CD4-positive, alpha-beta T cell (primary cell): Measurements from ENCODE around the gene PTPRM. TPM values are rescaled to one million over a fixed set of nuclear protein-coding genes. Genes with fewer than 3 reads are reported as not detected.

ENCODE experiments used
- ATAC-seq: fragments of 200-7000 bp; cut with Tn5 transposase; one replicate; pipeline ENCODE4 v1.10.0; 2022; ENCODE audit warnings: mild to moderate bottlenecking; ENCODE audit not compliant: poor library complexity
- CTCF ChIA-PET: fragments of 350-600 bp; sonication (Branson Sonifier 250); formaldehyde crosslinking; loops from one replicate; lab custom pipeline; 2021; ENCODE audit warnings: antibody characterized with exemption, inconsistent platforms; lab: Charles Lee
- POLR2A ChIA-PET: fragments of 350-600 bp; sonication (Branson Sonifier 250); formaldehyde crosslinking; loops from one replicate; lab custom pipeline; 2021; ENCODE audit warnings: antibody characterized with exemption, inconsistent platforms; lab: Charles Lee
- DNase-seq, 14 experiments: peaks; one replicate each; pipeline ENCODE4 v3.0.0-alpha.2; 2013 to 2020; ENCODE audit warnings: mixed read lengths in 2 of 14
- H3K27ac ChIP-seq, 2 donors: one replicate each; pipeline versions ENCODE4 v1.5.1 to v1.7.0; 2013; ENCODE audit warnings: low read length in 2 of 2, low read depth in 1 of 2, mild to moderate bottlenecking in 1 of 2
- H3K27me3 ChIP-seq, 2 experiments: 1 replicate in 1 of 2; 2 replicates in 1 of 2; pipeline versions ENCODE4 v1.6.1 to v1.7.0; 2013; ENCODE audit warnings: low read length in 2 of 2, control low read depth in 1 of 2, mild to moderate bottlenecking in 1 of 2, moderate library complexity in 1 of 2; ENCODE audit not compliant: insufficient read depth in 2 of 2, control insufficient read depth in 1 of 2
- H3K36me3 ChIP-seq: one replicate; pipeline ENCODE4 v1.6.1; 2013; ENCODE audit warnings: low read length, control low read depth; ENCODE audit not compliant: insufficient read depth
- H3K4me1 ChIP-seq: one replicate; pipeline ENCODE4 v1.6.1; 2013; ENCODE audit warnings: low read length, control low read depth; ENCODE audit not compliant: insufficient read depth
- H3K4me3 ChIP-seq: one replicate; pipeline ENCODE4 v1.5.1; 2013; ENCODE audit warnings: mild to moderate bottlenecking, low read length, moderate library complexity
- H3K9me3 ChIP-seq, 2 experiments: 1 replicate in 1 of 2; 2 replicates in 1 of 2; pipeline versions ENCODE4 v1.6.1 to v1.7.0; 2013; ENCODE audit warnings: low read length in 2 of 2, mild to moderate bottlenecking in 2 of 2, control low read depth in 1 of 2, moderate library complexity in 1 of 2; ENCODE audit not compliant: control insufficient read depth in 1 of 2, insufficient read depth in 1 of 2
- H3K27ac Mint-ChIP-seq: one replicate; pipeline ENCODE4 v1.8.0; 2020; ENCODE audit warnings: mixed read lengths
- H3K27me3 Mint-ChIP-seq: one replicate; pipeline ENCODE4 v1.8.0; 2021; ENCODE audit warnings: mixed read lengths
- H3K36me3 Mint-ChIP-seq: one replicate; pipeline ENCODE4 v1.8.0; 2021; ENCODE audit warnings: low read depth, mixed read lengths
- H3K4me1 Mint-ChIP-seq: one replicate; pipeline ENCODE4 v1.8.0; 2021; ENCODE audit warnings: low read depth, mixed read lengths
- H3K4me3 Mint-ChIP-seq: one replicate; pipeline ENCODE4 v1.8.0; 2020; ENCODE audit warnings: mild to moderate bottlenecking, mixed read lengths
- H3K9me3 Mint-ChIP-seq: one replicate; pipeline ENCODE4 v1.8.0; 2020; ENCODE audit warnings: mixed read lengths
- CTCF ChIP-seq: fragments of 200-600 bp; IDR thresholded peaks from one replicate; pipeline ENCODE4 v1.8.0; 2022; ENCODE audit warnings: antibody characterized with exemption, mild to moderate bottlenecking
- intact Hi-C, 2 experiments: fragments of 100-400 bp; cut with DNase I in 1 of 2; cut with micrococcal nuclease in 1 of 2; formaldehyde crosslinking; loops; one replicate each; pipeline versions ENCODE4 v1.15.1 to v1.9.0; 2023 to 2025; cut with DNase I, micrococcal nuclease
- total RNA-seq, 174 experiments: library from RNA in 2 of 174; stranded (reverse) in 2 of 174; gene quantifications; one replicate each; pipeline ENCODE4 v1.2.3 and lab custom pipeline; 2021 to 2026

PTPRM gene
- total RNA-seq, 2 experiments from 2014 or later = 21.7 to 21.9 TPM

GRCh38 chr18:8130096-8130495 lies 563.0 kb downstream of the PTPRM start:
- H3K36me3 ChIP-seq = no peaks in the 10 kb centered on the region
- no peaks in the 10 kb centered on the region for H3K27me3 ChIP-seq
- Mint-ChIP-seq H3K9me3 (no peaks in the 10 kb centered on the region), H3K27me3 (no peaks in the 10 kb centered on the region), H3K4me3 (no peak overlapping the region), H3K4me1 (no peaks in the 10 kb centered on the region), H3K36me3 (no peaks in the 10 kb centered on the region), H3K27ac (no peak overlapping the region)
- H3K27ac ChIP-seq = no peak overlapping the region
- intact Hi-C loops = no loop called here
- H3K4me3 ChIP-seq = no peak overlapping the region
- H3K4me1 ChIP-seq = no peaks in the 10 kb centered on the region
- no peaks in the 10 kb centered on the region for H3K9me3 ChIP-seq
- no peak for TF ChIP-seq CTCF
- ChIA-PET POLR2A (no interaction called here), CTCF (no interaction called here)
- DNase-seq (no peak), ATAC-seq (no peak)

GRCh38 chr18:8133032-8133431 lies 565.9 kb downstream of the PTPRM start:
- DNase-seq = no peak
- Histone ChIP-seq H3K36me3 (no peaks in the 10 kb centered on the region), H3K4me3 (no peak overlapping the region), H3K4me1 (no peaks in the 10 kb centered on the region), H3K9me3 (no peaks in the 10 kb centered on the region), H3K27me3 (no peaks in the 10 kb centered on the region), H3K27ac (no peak overlapping the region)
- no peak overlapping the region for H3K27ac Mint-ChIP-seq
- no peak for TF ChIP-seq CTCF
- ATAC-seq = no peak
- intact Hi-C loops = no loop called here
- H3K27me3 Mint-ChIP-seq = no peaks in the 10 kb centered on the region
- H3K36me3 Mint-ChIP-seq = no peaks in the 10 kb centered on the region
- no peaks in the 10 kb centered on the region for H3K4me1 Mint-ChIP-seq
- ChIA-PET CTCF (no interaction called here), POLR2A (no interaction called here)
- H3K4me3 Mint-ChIP-seq = no peak overlapping the region
- no peaks in the 10 kb centered on the region for H3K9me3 Mint-ChIP-seq

- H3K36me3 Mint-ChIP-seq = no peaks in the 10 kb centered on the region
- no peaks in the 10 kb centered on the region for H3K4me1 Mint-ChIP-seq
- ATAC-seq (no peak), DNase-seq (no peak)
- H3K27ac Mint-ChIP-seq = no peak overlapping the region
- H3K9me3 Mint-ChIP-seq = no peaks in the 10 kb centered on the region
- TF ChIP-seq CTCF = no peak
- Histone ChIP-seq H3K27ac (no peak overlapping the region), H3K36me3 (no peaks in the 10 kb centered on the region), H3K27me3 (no peaks in the 10 kb centered on the region), H3K4me1 (no peaks in the 10 kb centered on the region), H3K4me3 (no peak overlapping the region), H3K9me3 (peaks cover 0 to 4% of the 10 kb centered on the region in 2 experiments)
- ChIA-PET POLR2A (no interaction called here), CTCF (no interaction called here)
- intact Hi-C loops = no loop called here
- no peaks in the 10 kb centered on the region for H3K27me3 Mint-ChIP-seq
- no peak overlapping the region for H3K4me3 Mint-ChIP-seq
Measured at GRCh38 chr18:8133888-8134287, 566.8 kb downstream of the PTPRM start.
